A549 (cell line): ENCODE measurements around the gene CCDC70. TPM values are rescaled to one million over a fixed set of nuclear protein-coding genes. Genes with fewer than 3 reads are reported as not detected.

Experiments
- ATAC-seq, 2 experiments: fragments of 200-7000 bp in 1 of 2; fragments of >200 bp in 1 of 2; cut with Nextera tagmentation in 1 of 2; cut with Tn5 transposase in 1 of 2; 3 replicates each; pipeline versions ENCODE4 v1.8.0 to v1.9.1; 2018 to 2020; ENCODE audit warnings: mild to moderate bottlenecking in 1 of 2, moderate library complexity in 1 of 2
- CTCF ChIA-PET: fragments of 300-600 bp; sonication (Branson Sonifier 250); formaldehyde crosslinking; extraction: SDS; loops from one replicate; lab custom pipeline; 2021; ENCODE audit warnings: antibody characterized with exemption, inconsistent platforms; lab: Yijun Ruan, JAX
- POLR2A ChIA-PET: fragments of 350-600 bp; formaldehyde crosslinking; extraction: SDS; loops from one replicate; lab custom pipeline; 2021; ENCODE audit warnings: antibody characterized with exemption, inconsistent platforms; lab: Yijun Ruan, JAX
- DNase-seq, 2 experiments: peaks; one replicate each; pipeline versions ENCODE4 v3.0.0 to v3.0.0-alpha.2; 2011 to 2016; ENCODE audit warnings: low read depth in 1 of 2, low spot score in 1 of 2
- FAIRE-seq: peaks from 2 replicates; lab custom pipeline; 2011; peaks lifted over from hg19 to GRCh38; lab: Jason Lieb, UNC
- H3K27ac ChIP-seq, 2 experiments: fragments of >200 bp; sonication (Bioruptor Twin); formaldehyde crosslinking; 3 replicates each; pipeline ENCODE4 v1.5.1; 2016 to 2017
- H3K4me1 ChIP-seq: fragments of >200 bp; sonication (Bioruptor Twin); formaldehyde crosslinking; 3 replicates; pipeline ENCODE4 v1.6.1; 2016
- H3K4me2 ChIP-seq: fragments of >200 bp; sonication (Bioruptor Twin); formaldehyde crosslinking; 3 replicates; pipeline ENCODE4 v1.6.1; 2016
- H3K4me3 ChIP-seq: fragments of >200 bp; sonication (Bioruptor Twin); formaldehyde crosslinking; 3 replicates; pipeline ENCODE4 v1.5.1; 2016
- H3K9me3 ChIP-seq: fragments of >200 bp; sonication (Bioruptor Twin); formaldehyde crosslinking; 3 replicates; pipeline ENCODE4 v1.6.1; 2016
- BCL3 ChIP-seq: fragments of >200 bp; sonication (Bioruptor Twin); formaldehyde crosslinking; IDR thresholded peaks from 3 replicates; pipeline ENCODE4 v1.6.1; 2016
- CHD2 ChIP-seq: fragments of 150-350 bp; IDR thresholded peaks from 2 replicates; pipeline ENCODE4 v1.6.1; 2014; ENCODE audit warnings: low read length; ENCODE audit not compliant: partially characterized antibody
- CTCF ChIP-seq: fragments of >200 bp; sonication (Bioruptor Twin); formaldehyde crosslinking; IDR thresholded peaks from 3 replicates; pipeline ENCODE4 v1.5.1; 2016
- EHF ChIP-seq: fragments of 250-450 bp; sonication (Bioruptor Pico); IDR thresholded peaks from 2 replicates; pipeline ENCODE4 v1.5.0; 2020; ENCODE audit warnings: mild to moderate bottlenecking
- FOSB ChIP-seq: fragments of 250-450 bp; sonication (Bioruptor Pico); IDR thresholded peaks from 2 replicates; pipeline ENCODE4 v1.5.0; 2020; ENCODE audit warnings: mild to moderate bottlenecking, moderate library complexity
- GATA3 ChIP-seq: IDR thresholded peaks from 2 replicates; pipeline ENCODE4 v1.6.1; 2012; ENCODE audit warnings: borderline replicate concordance
- HES2 ChIP-seq: fragments of >200 bp; sonication (Bioruptor Twin); formaldehyde crosslinking; IDR thresholded peaks from 2 replicates; pipeline ENCODE4 v1.6.1; 2016
- HOXA7 ChIP-seq: fragments of 250-450 bp; sonication (Bioruptor Pico); IDR thresholded peaks from 2 replicates; pipeline ENCODE4 v1.5.0; 2020; ENCODE audit warnings: mild to moderate bottlenecking, moderate library complexity
- KDM1A ChIP-seq: fragments of 200-600 bp; sonication (generic); IDR thresholded peaks from 2 replicates; pipeline ENCODE4 v1.6.1; 2016; ENCODE audit warnings: low read depth, mild to moderate bottlenecking
- MAFK ChIP-seq: fragments of 450-650 bp; IDR thresholded peaks from 2 replicates; pipeline ENCODE4 v1.6.1; 2014; ENCODE audit not compliant: partially characterized antibody
- MYC ChIP-seq: IDR thresholded peaks from 2 replicates; pipeline ENCODE4 v1.6.1; 2012; ENCODE audit warnings: mild to moderate bottlenecking, inconsistent platforms, low read length, improper control_type of control experiment, borderline replicate concordance
- NFE2L2 ChIP-seq: fragments of 150-350 bp; conservative IDR thresholded peaks from 2 replicates; pipeline ENCODE4 v1.6.1; 2014; ENCODE audit warnings: low read length
- PBX3 ChIP-seq: IDR thresholded peaks from 2 replicates; pipeline ENCODE4 v1.6.1; 2012
- PHF8 ChIP-seq: fragments of 200-600 bp; sonication (generic); IDR thresholded peaks from 2 replicates; pipeline ENCODE4 v1.6.1; 2016; ENCODE audit warnings: low read depth, mild to moderate bottlenecking, antibody characterized with exemption, moderate library complexity, borderline replicate concordance
- RAD21 ChIP-seq, 2 experiments: fragments of >200 bp in 1 of 2; sonication (Bioruptor Twin) in 1 of 2; formaldehyde crosslinking in 1 of 2; IDR thresholded peaks in 1 of 2; conservative IDR thresholded peaks in 1 of 2; 2 replicates in 1 of 2; 3 replicates in 1 of 2; pipeline ENCODE4 v1.6.1; 2012 to 2018; ENCODE audit warnings: inconsistent platforms in 1 of 2
- RARB ChIP-seq: fragments of 250-450 bp; sonication (Bioruptor Pico); IDR thresholded peaks from 2 replicates; pipeline ENCODE4 v1.8.0; 2021; ENCODE audit warnings: mild to moderate bottlenecking, moderate library complexity
- REST ChIP-seq: fragments of 200-600 bp; sonication (generic); IDR thresholded peaks from 2 replicates; pipeline ENCODE4 v1.6.1; 2016; ENCODE audit warnings: antibody characterized with exemption, mild to moderate bottlenecking, moderate library complexity
- SREBF2 ChIP-seq: fragments of 450-650 bp; IDR thresholded peaks from 2 replicates; pipeline ENCODE4 v1.6.1; 2014; ENCODE audit warnings: mild to moderate bottlenecking, moderate library complexity
- ZC3H11A ChIP-seq: fragments of 450-650 bp; IDR thresholded peaks from 2 replicates; pipeline ENCODE4 v1.6.1; 2014; ENCODE audit warnings: antibody characterized with exemption, mild to moderate bottlenecking
- WGBS: methylation state at CpG from one replicate; pipeline ENCODE4 v1.1.6; 2017; ENCODE audit errors: missing lambda C conversion rate; 5-methylcytosine and 5-hydroxymethylcytosine counted together
- polyA plus RNA-seq, 4 experiments: library from polyadenylated mRNA; depleted of rRNA in 3 of 4; stranded (reverse); fragments of >200 nt; fragmentation: RNase III in 1 of 4; extraction: RNeasy Plus Mini Kit Qiagen cat#74134 plus additional on column Dnase treatment in 1 of 4; gene quantifications; 2 replicates in 3 of 4; 3 replicates in 1 of 4; pipeline ENCODE4 v1.2.3, GENCODE V29; 2011 to 2017

Gene CCDC70
- polyA plus RNA-seq, 2 of the 4 experiments (the other 2 are of a cell fraction), result not detected

GRCh38 chr13:51856027-51856736 lies 5.6 kb upstream of the CCDC70 start:
- Histone ChIP-seq H3K9me3 (peaks cover 3% of the 10 kb centered on the region; the same call in 1 of the 3 replicates), H3K27ac (no peak overlapping the region), H3K4me1 (peaks cover 16% of the 10 kb centered on the region), H3K4me3 (no peak overlapping the region), H3K4me2 (no peak overlapping the region)
- FAIRE-seq, result no peak
- ChIA-PET POLR2A (no interaction called here), CTCF (interaction anchor here (1.0 kb wide), 1 partner anchor 9 kb away, joined by 3 read pairs; no protein-coding TSS in a partner anchor)
- no peak for DNase-seq
- 80% methylated on average over 1 of the region's 1 CpG for WGBS
- ATAC-seq, result no peak
- TF ChIP-seq RARB (CRISPR knock-in tag) (no peak), CTCF (no peak), MYC (no peak), HOXA7 (CRISPR knock-in tag) (no peak), FOSB (CRISPR knock-in tag) (no peak), ZC3H11A (no peak), CHD2 (no peak), PHF8 (no peak), HES2 (no peak), MAFK (no peak), RAD21 (conservative IDR thresholded peaks at IDR 0.05 in 1 of 2, IDR thresholded peaks at IDR 0.05 in 1 of 2) (no peak), BCL3 (no peak), GATA3 (no peak), KDM1A (no peak), REST (no peak), SREBF2 (no peak), NFE2L2 (no peak), PBX3 (no peak), EHF (CRISPR knock-in tag) (no peak)
